HEK293 (cell line): Measurements from ENCODE around the gene CORT.

Experiments used
- CTCF ChIA-PET: fragments of 350-600 bp; formaldehyde crosslinking; extraction: SDS; loops from one replicate; lab custom pipeline; 2021; ENCODE audit warnings: antibody characterized with exemption; lab: Yijun Ruan, JAX
- POLR2A ChIA-PET: fragments of 300-600 bp; formaldehyde crosslinking; extraction: SDS; loops from one replicate; lab custom pipeline; 2020; ENCODE audit warnings: antibody characterized with exemption, inconsistent platforms; lab: Yijun Ruan, JAX
- H3K27ac ChIP-seq: fragments of 200-500 bp; sonication (Bioruptor generic); 2 replicates; pipeline ENCODE4 v1.5.1; 2014; ENCODE audit warnings: low read depth, low read length, control low read depth, inconsistent platforms; ENCODE audit errors: extremely low read depth
- H3K36me3 ChIP-seq, 2 experiments: fragments of 200-500 bp in 1 of 2; sonication (Bioruptor generic) in 1 of 2; 1 replicate in 1 of 2; 2 replicates in 1 of 2; pipeline ENCODE4 v1.5.1; 2014 to 2017; ENCODE audit warnings: inconsistent platforms in 2 of 2, low read length in 2 of 2; ENCODE audit not compliant: control insufficient read depth in 2 of 2, insufficient read depth in 1 of 2
- H3K4me1 ChIP-seq: fragments of 200-500 bp; sonication (Bioruptor generic); 2 replicates; pipeline ENCODE4 v1.5.1; 2014; ENCODE audit warnings: mild to moderate bottlenecking, low read length, inconsistent platforms; ENCODE audit not compliant: control insufficient read depth, insufficient read depth
- H3K4me3 ChIP-seq: 2 replicates; pipeline ENCODE4 v1.5.1; 2011; ENCODE audit warnings: low read depth, mild to moderate bottlenecking, control low read depth, low read length, moderate library complexity
- H3K9me3 ChIP-seq: fragments of 200-500 bp; sonication (Bioruptor generic); 2 replicates; pipeline ENCODE4 v1.5.1; 2014; ENCODE audit warnings: low read depth, low read length, inconsistent platforms; ENCODE audit not compliant: control insufficient read depth, insufficient read depth
- CTCF ChIP-seq: fragments of 450-650 bp; formaldehyde crosslinking; IDR thresholded peaks from 2 replicates; pipeline ENCODE4 v1.5.1; 2016; ENCODE audit warnings: missing biosample characterization, missing genetic modification characterization
- GLI2 ChIP-seq: fragments of 450-650 bp; formaldehyde crosslinking; IDR thresholded peaks from 2 replicates; pipeline ENCODE4; 2017; ENCODE audit warnings: missing biosample characterization, missing genetic modification characterization, low read depth, borderline replicate concordance
- PATZ1 ChIP-seq: fragments of 450-650 bp; formaldehyde crosslinking; IDR thresholded peaks from 2 replicates; pipeline ENCODE4 v1.5.1; 2016; ENCODE audit warnings: missing biosample characterization, missing genetic modification characterization
- PRDM4 ChIP-seq: fragments of 450-650 bp; formaldehyde crosslinking; IDR thresholded peaks from 2 replicates; pipeline ENCODE4 v1.5.1; 2017; ENCODE audit warnings: missing biosample characterization, missing genetic modification characterization
- SCRT1 ChIP-seq: fragments of 450-650 bp; formaldehyde crosslinking; IDR thresholded peaks from 2 replicates; pipeline ENCODE4 v1.5.1; 2016; ENCODE audit warnings: missing biosample characterization, missing genetic modification characterization, borderline replicate concordance
- ZBTB17 ChIP-seq: fragments of 450-650 bp; formaldehyde crosslinking; IDR thresholded peaks from 2 replicates; pipeline ENCODE4 v1.5.1; 2016; ENCODE audit warnings: missing biosample characterization, missing genetic modification characterization
- ZNF140 ChIP-seq: fragments of 450-650 bp; formaldehyde crosslinking; IDR thresholded peaks from 2 replicates; pipeline ENCODE4 v1.5.1; 2016; ENCODE audit warnings: missing biosample characterization, missing genetic modification characterization
- ZNF174 ChIP-seq: fragments of 450-650 bp; formaldehyde crosslinking; IDR thresholded peaks from 2 replicates; pipeline ENCODE4 v1.5.0; 2017; ENCODE audit warnings: missing biosample characterization, mild to moderate bottlenecking, missing genetic modification characterization
- ZNF19 ChIP-seq: fragments of 450-650 bp; formaldehyde crosslinking; IDR thresholded peaks from 2 replicates; pipeline ENCODE4; 2016; ENCODE audit warnings: missing biosample characterization, missing genetic modification characterization, low read depth
- ZNF280D ChIP-seq: fragments of 450-650 bp; formaldehyde crosslinking; IDR thresholded peaks from 2 replicates; pipeline ENCODE4 v1.5.1; 2016; ENCODE audit warnings: missing biosample characterization, missing genetic modification characterization
- ZNF518A ChIP-seq: fragments of 450-650 bp; formaldehyde crosslinking; conservative IDR thresholded peaks from 2 replicates; pipeline ENCODE4 v1.5.1; 2016; ENCODE audit warnings: low read depth, missing biosample characterization, missing genetic modification characterization
- ZNF548 ChIP-seq: fragments of 450-650 bp; formaldehyde crosslinking; IDR thresholded peaks from 2 replicates; pipeline ENCODE4 v1.5.1; 2016; ENCODE audit warnings: missing biosample characterization, missing genetic modification characterization
- ZNF558 ChIP-seq: fragments of 450-650 bp; formaldehyde crosslinking; IDR thresholded peaks from 2 replicates; pipeline ENCODE4 v1.5.1; 2016; ENCODE audit warnings: missing biosample characterization, missing genetic modification characterization
- ZNF658 ChIP-seq: fragments of 450-650 bp; formaldehyde crosslinking; IDR thresholded peaks from 2 replicates; pipeline ENCODE4; 2016; ENCODE audit warnings: missing biosample characterization, missing genetic modification characterization
- ZNF707 ChIP-seq: fragments of 450-650 bp; formaldehyde crosslinking; IDR thresholded peaks from 2 replicates; pipeline ENCODE4 v1.5.1; 2016; ENCODE audit warnings: missing biosample characterization, missing genetic modification characterization
- ZNF747 ChIP-seq: fragments of 450-650 bp; formaldehyde crosslinking; IDR thresholded peaks from 2 replicates; pipeline ENCODE4 v1.5.1; 2016; ENCODE audit warnings: missing biosample characterization, missing genetic modification characterization
- ZNF785 ChIP-seq: fragments of 450-650 bp; formaldehyde crosslinking; IDR thresholded peaks from 2 replicates; pipeline ENCODE4 v1.5.1; 2016; ENCODE audit warnings: missing biosample characterization, missing genetic modification characterization
- ZNF843 ChIP-seq: fragments of 450-650 bp; formaldehyde crosslinking; IDR thresholded peaks from 2 replicates; pipeline ENCODE4 v1.5.1; 2016; ENCODE audit warnings: missing biosample characterization, missing genetic modification characterization

CORT gene

GRCh38 chr1:10498231-10498630, 48.4 kb downstream of the CORT start:
- no peak overlapping the region for H3K27ac ChIP-seq
- H3K4me3 ChIP-seq = no peak overlapping the region
- peaks cover 0 to 25% of the 10 kb centered on the region in 2 experiments; a peak in 1 of 3 replicates for H3K36me3 ChIP-seq
- no peaks in the 10 kb centered on the region for H3K9me3 ChIP-seq
- no peak for TF ChIP-seq ZNF558 (tag by site-specific recombination)
- TF ChIP-seq PRDM4 (tag by site-specific recombination) = no peak
- no peak for TF ChIP-seq ZNF518A (tag by site-specific recombination)
- no peak for TF ChIP-seq ZNF785 (tag by site-specific recombination)
- no peak for TF ChIP-seq ZNF843 (tag by site-specific recombination)
- no peak for TF ChIP-seq ZNF280D (tag by site-specific recombination)
- no peak for TF ChIP-seq ZNF707 (tag by site-specific recombination)
- TF ChIP-seq SCRT1 (tag by site-specific recombination) = no peak
- TF ChIP-seq ZNF140 (tag by site-specific recombination) = no peak
- no peak for TF ChIP-seq ZNF19
- TF ChIP-seq ZBTB17 = no peak
- TF ChIP-seq GLI2 = no peak
- TF ChIP-seq ZNF658 (tag by site-specific recombination) = no peak
- TF ChIP-seq CTCF (tag by site-specific recombination) = no peak
- TF ChIP-seq PATZ1 = no peak
- TF ChIP-seq ZNF747 = no peak
- TF ChIP-seq ZNF174 (tag by site-specific recombination) = no peak
- TF ChIP-seq ZNF548 = no peak
- no peaks in the 10 kb centered on the region for H3K4me1 ChIP-seq
- ChIA-PET POLR2A (no interaction called here), CTCF (interaction anchor here (0.6 to 9.8 kb wide), 5 partner anchors 10 to 443 kb away, joined by 3 to 148 read pairs (median 6); partner anchors contain the start of gene CENPS)
